Sigmoid colon (tissue), 4 donors: Measurements from ENCODE around the gene BICC1.

Experiments used
- CTCF ChIP-seq, 4 experiments: fragments of 450-650 bp in 3 of 4; fragments of 200-600 bp in 1 of 4; IDR thresholded peaks; one replicate each; pipeline ENCODE4 v1.5.1; 2016 to 2019; ENCODE audit warnings: antibody characterized with exemption in 4 of 4, mild to moderate bottlenecking in 3 of 4, moderate library complexity in 2 of 4
- POLR2A ChIP-seq, 2 donors: fragments of 450-650 bp; IDR thresholded peaks; one replicate each; pipeline ENCODE4 v1.6.1; 2016; ENCODE audit warnings: antibody characterized with exemption in 2 of 2, mild to moderate bottlenecking in 2 of 2, moderate library complexity in 2 of 2
- POLR2AphosphoS5 ChIP-seq, 4 donors: sonication (generic); formaldehyde crosslinking; IDR thresholded peaks; one replicate each; pipeline ENCODE4 v1.6.1; 2017; ENCODE audit warnings: antibody characterized with exemption in 4 of 4

DNA sequence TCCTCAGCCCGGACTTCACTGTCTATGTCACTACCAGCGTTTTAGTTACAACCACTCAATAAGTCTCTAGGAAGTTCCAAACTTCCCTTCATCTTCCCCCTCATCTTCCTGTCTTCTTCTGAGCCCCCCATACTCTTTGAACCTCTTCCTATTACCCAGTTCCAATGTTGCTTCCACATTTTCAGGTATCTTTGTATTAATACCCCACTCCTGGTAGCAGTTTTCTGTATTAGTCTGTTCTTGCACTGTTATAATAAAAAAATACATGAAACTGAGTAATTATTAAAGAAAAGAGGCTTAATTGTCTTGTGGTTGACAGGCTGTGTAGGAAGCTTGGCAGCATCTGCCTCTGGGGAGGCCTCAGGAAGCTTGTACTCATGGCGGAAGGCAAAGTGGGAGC is 218.6 kb downstream of the BICC1 start:
- TF ChIP-seq CTCF (IDR thresholded peaks at IDR 0.05): no peak
- no peak for TF ChIP-seq POLR2AphosphoS5 (IDR thresholded peaks at IDR 0.05)
- TF ChIP-seq POLR2A (IDR thresholded peaks at IDR 0.05): no peak
